GM12801 (cell line): ENCODE results near the gene GFOD1.

Experiments used
- TF ChIP-seq, protein P1 (sequence below): IDR thresholded peaks from one replicate; pipeline ENCODE4 v1.5.1; 2011; ENCODE audit warnings: control low read depth; ENCODE audit not compliant: insufficient read length; ENCODE audit errors: extremely low read depth

GFOD1 gene

DNA sequence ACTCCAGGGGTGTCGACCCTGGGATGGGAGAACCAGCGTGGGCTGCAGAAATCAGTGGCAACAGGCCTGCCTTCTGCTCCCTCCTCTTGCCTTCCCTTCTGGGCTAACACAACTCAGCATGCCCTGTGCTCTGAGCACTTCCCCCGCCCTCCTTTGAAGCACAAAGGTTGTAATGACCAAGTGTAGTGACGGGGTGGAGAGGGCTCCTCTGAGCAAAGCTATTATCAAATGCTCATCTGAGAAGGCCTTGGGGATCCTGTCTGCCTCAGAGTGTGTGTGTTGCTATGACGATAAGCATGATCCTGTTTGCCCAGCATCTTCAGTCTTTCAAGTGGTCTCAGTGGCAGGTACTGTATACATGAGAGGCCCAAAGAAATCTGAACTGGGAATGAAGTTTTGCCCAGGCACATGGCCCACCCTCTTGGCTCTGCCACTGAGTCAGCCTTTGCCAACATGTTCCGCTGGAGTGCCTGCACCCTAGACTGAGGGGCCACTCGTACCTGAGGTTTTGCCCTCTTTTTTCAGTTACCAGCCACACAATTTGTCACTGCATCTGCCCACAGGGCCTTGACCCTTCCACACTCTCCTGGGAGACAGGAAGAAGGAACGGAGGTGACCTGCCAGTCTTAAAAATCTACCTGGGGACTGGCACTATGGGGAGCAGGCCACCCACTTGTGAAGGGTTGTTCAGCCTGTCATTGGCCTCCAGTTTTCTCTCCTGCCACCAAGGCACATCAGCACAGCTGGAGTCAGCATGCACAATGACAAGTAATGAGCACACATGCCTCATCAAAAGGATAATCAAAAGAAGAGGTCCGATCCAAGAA is 74.5 kb downstream of the GFOD1 start:
- TF ChIP-seq, protein P1, sequence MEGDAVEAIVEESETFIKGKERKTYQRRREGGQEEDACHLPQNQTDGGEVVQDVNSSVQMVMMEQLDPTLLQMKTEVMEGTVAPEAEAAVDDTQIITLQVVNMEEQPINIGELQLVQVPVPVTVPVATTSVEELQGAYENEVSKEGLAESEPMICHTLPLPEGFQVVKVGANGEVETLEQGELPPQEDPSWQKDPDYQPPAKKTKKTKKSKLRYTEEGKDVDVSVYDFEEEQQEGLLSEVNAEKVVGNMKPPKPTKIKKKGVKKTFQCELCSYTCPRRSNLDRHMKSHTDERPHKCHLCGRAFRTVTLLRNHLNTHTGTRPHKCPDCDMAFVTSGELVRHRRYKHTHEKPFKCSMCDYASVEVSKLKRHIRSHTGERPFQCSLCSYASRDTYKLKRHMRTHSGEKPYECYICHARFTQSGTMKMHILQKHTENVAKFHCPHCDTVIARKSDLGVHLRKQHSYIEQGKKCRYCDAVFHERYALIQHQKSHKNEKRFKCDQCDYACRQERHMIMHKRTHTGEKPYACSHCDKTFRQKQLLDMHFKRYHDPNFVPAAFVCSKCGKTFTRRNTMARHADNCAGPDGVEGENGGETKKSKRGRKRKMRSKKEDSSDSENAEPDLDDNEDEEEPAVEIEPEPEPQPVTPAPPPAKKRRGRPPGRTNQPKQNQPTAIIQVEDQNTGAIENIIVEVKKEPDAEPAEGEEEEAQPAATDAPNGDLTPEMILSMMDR: no peak

DNA sequence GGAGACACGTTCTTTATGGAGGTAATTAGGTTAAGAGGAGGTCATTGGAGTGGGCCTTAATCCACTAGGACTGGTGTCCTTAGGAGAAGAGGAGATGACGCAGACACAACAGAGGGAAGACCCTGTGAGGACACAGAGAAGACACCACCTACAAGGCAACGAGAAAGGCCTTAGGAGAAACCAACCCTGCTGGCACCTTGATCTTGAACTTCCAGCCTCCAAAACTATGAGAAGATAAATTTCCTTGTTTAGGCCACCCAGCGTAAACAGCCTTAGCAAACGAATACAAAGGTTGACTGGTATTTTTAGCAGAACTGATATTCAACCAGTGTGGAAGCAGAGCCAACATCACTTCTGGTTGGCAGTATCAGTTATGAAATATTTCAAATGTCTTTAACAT is 75.2 kb downstream of the GFOD1 start:
- TF ChIP-seq, protein P1: no peak

DNA sequence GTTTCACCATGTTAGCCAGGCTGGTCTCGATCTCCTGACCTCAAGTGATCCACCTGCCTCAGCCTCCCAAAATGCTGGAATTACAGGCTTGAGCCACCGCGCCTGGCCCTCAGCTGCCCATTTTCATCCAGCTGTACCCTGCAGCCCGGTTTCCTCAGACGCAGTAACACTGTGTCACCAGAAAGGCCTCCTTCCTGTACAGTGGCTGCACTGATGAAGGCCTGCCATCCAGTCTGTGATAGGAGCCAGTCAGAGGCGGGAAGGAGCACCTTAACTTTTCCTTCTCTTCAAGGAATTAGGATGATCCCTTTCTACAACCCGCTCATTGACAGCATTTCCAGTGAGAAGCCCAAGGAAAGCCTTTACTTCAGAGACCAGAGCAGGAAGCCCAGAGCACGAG is 75.9 kb downstream of the GFOD1 start:
- TF ChIP-seq, protein P1: no peak

DNA sequence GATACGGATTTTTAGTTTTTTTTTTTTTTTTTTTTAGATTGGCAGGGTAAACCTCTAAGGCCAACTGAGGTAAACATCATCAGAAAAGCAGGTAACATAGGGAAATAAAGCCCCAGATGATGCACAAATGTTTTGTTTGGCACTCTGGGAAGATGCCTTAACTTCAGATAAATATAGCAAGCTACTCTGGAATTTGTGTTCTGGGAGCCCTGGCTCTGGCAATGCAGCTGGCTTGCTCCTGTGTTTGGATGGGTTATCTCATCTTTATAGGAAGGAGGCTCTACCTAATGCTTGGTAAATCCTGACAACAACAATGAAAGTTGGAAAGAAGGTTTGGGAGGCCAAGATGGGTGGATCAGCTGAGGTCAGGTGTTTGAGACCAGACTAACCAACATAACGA is 77.4 kb downstream of the GFOD1 start:
- TF ChIP-seq, protein P1: no peak

DNA sequence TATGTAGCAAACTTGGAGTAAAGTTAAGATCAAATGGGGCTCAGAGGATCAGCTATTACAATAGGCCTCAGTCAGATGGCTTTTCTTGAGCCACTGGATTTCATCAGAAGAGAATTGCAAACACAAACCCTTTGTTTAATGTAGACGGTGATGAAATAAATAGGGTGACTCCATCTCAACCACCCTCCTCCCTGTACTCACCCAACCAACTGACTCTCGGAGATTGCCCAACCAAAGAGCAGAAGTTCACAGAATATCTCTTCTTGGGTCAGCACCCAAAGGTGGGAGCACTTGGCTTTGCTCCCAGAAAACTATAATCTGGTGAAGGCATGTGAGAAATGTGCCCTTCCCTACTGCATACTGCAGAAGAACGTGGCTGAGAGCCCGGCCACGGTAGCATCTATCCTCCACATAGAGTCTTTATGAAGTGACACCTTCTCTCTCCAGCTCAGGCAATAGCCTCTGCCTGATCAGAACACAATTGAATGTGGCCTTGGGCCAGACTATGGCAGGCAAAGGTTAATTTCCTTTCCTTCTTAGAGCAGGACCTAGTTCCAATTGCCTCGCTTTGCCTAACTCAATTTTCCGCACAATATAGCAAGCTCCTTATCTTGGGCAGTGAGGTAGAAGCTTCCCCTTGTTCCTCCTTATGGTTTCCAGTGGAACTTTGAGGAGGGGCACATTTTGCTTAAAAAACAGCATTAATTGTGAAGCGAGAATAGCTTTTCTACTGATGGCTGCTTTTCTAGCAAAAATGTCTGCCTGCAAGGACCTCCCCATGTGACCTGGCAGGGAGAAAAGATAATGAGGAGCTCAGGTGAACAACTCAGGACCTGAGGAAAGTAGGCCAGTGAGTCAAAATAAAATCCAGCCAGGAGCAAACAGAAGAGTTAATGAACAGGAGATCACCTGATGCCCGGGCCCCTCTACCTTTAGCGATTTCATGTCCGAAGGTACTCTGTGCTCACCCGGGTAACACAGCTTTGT is 79.4 kb downstream of the GFOD1 start:
- TF ChIP-seq, protein P1: no peak

DNA sequence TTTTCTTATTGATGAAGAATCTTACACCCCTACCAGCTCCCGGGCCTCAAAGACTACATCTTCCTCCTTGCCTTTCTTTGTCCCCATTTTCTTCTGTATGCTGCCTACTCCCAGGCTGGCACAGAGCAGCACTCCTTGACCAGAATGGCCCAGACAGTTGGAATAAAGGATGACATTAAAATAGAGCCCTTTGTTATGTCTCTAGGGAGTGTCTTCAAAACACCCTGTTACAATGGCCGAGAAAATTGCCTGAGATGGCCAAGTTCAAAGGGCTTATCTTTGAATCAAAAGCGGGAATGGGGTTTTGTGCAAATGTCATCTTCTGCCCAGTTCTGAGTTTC is 80.1 kb downstream of the GFOD1 start:
- TF ChIP-seq, protein P1: no peak

DNA sequence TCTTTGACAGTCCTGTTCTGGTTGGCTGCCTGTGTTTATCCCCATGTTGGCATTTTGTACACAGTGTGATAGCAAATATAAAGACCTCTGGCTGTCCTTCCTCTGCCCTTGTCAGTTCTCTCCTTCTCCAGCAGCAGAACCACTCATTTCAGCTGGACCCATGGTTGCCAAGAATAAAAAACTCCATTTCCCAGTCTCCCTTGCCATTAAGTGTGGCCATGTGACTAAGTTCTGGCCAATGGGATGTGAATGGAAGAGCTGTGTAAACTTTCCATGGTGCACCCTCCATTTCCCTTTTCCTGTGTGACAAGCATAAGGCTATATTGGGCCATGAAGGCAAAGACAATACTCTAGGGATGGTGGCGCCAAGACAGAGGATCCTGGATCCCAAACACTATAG is 80.6 kb downstream of the GFOD1 start:
- TF ChIP-seq, protein P1: no peak
